Measurements from ENCODE around the gene FYB1. TPM values are rescaled to one million over a fixed set of nuclear protein-coding genes. Genes with fewer than 3 reads are reported as not detected.

Gene FYB1
- total RNA-seq, 1 experiment from 2014 or later = not detected

DNA sequence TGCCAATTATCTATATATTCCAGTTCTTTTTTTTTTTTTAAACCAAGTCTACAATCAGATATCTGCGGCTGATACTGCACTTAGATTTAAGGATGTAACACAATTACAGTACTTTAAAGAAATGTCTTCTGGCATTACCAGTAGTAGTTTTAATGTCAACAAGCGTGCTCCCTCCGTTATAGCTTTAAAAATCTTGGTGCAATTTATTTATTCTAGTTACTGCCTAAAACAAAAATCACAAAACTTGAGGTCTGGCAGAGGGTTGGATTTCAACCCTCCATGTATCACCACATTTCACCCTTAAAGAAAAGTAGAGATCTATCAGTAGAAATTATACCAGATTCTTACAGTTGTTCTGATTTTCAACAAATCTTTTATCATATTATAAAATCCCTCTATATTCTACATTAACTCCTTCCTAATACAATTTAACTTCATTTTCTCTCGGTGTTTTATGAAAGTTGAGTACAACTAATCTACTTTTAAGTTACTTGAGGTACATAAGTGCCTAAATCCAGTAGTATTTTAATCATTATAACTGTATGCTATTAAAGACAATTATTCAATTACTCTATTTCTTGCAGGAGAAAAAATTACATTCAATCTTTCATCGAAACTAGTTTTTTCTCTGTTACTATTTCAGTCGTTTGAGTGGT is 143.1 kb downstream of the FYB1 start:
- Histone ChIP-seq H3K9me3 (ENCODE audit: low read depth, low read length, poor library complexity, severe bottlenecking) (no peaks in the 10 kb centered on the region), H3K27me3 (replicated peaks; ENCODE audit: insufficient read depth, low read depth, low read length, poor library complexity) (no peaks in the 10 kb centered on the region), H3K4me1 (ENCODE audit: insufficient read depth, low read length, poor library complexity, severe bottlenecking) (peaks cover 14% of the 10 kb centered on the region), H3K36me3 (ENCODE audit: insufficient read depth, low read length, poor library complexity, severe bottlenecking) (no peaks in the 10 kb centered on the region), H3K4me3 (ENCODE audit: low read depth, low read length, poor library complexity, severe bottlenecking) (no peak overlapping the region), H3K27ac (ENCODE audit: low read depth, low read length, poor library complexity, severe bottlenecking) (no peak overlapping the region)
- intact Hi-C loops (cut with micrococcal nuclease; ENCODE audit: unreplicated experiment) = no loop called here
- DNase-seq (ENCODE audit: low spot score) = no peak
- ChIA-PET POLR2A (ENCODE audit: low non-redundant PET) (no interaction called here), CTCF (no interaction called here)
- no peak for TF ChIP-seq EZH2 (IDR thresholded peaks at IDR 0.05; ENCODE audit: borderline replicate concordance, low read depth, low read length, poor library complexity, severe bottlenecking)
- TF ChIP-seq, protein P1, sequence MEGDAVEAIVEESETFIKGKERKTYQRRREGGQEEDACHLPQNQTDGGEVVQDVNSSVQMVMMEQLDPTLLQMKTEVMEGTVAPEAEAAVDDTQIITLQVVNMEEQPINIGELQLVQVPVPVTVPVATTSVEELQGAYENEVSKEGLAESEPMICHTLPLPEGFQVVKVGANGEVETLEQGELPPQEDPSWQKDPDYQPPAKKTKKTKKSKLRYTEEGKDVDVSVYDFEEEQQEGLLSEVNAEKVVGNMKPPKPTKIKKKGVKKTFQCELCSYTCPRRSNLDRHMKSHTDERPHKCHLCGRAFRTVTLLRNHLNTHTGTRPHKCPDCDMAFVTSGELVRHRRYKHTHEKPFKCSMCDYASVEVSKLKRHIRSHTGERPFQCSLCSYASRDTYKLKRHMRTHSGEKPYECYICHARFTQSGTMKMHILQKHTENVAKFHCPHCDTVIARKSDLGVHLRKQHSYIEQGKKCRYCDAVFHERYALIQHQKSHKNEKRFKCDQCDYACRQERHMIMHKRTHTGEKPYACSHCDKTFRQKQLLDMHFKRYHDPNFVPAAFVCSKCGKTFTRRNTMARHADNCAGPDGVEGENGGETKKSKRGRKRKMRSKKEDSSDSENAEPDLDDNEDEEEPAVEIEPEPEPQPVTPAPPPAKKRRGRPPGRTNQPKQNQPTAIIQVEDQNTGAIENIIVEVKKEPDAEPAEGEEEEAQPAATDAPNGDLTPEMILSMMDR (conservative IDR thresholded peaks at IDR 0.05; ENCODE audit: low read depth, low read length) = no peak
- no TSS peak for BruUV-seq (replicated peaks)

DNA sequence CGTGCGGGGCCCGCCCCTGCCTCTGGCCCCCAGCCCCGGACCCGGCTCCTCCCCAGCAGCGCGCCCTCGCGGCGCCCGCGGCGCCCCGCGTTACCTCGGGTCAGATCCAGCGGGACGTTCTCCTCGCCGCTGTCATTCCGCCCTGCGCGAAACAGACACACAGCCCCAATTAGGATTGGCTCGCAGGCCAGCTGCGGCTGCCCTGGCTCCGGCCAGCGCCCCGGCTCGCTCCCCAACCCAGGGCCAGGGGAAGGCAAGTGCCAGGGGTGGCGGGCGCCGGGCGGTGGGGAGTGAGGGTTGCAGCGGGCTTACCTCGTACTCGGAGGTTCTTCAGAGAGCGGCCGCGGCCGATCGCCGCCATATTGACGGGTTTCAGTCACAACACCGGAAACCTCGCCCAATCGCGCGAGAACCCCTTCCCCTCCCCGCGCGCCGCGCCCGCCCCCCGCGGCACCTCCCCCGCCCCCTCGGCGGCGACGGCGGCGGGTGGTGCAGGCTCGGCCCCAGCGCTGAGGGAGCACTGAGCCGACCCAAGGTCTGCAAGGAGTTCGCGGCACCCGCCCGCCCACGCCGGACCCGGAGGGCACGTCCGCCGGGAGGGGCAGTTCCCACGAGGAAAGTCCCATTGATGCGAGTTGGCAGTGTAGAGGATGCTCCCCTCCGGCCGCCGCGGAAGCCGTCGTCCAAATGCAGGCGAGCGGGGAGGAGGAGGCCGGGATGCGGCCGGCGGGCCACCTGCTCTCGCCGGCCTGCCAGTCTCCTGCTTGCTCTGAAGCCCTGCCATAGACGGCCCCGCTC is 145.1 kb downstream of the FYB1 start, which contains the start of gene RICTOR:
Gene RICTOR (minus strand): TSS at position 383 of the 798 bp plus-strand sequence. CDS start 22 bp downstream, at position 361.
- DNase-seq (ENCODE audit: low spot score) = peak; percentile 94
- peaks cover 14% of the 10 kb centered on the region for H3K4me1 ChIP-seq (ENCODE audit: insufficient read depth, low read length, poor library complexity, severe bottlenecking)
- BruUV-seq (replicated peaks) = no TSS peak
- ChIA-PET POLR2A (ENCODE audit: low non-redundant PET) (no interaction called here), CTCF (no interaction called here)
- no peaks in the 10 kb centered on the region for H3K27me3 ChIP-seq (replicated peaks; ENCODE audit: insufficient read depth, low read depth, low read length, poor library complexity)
- no peaks in the 10 kb centered on the region for H3K36me3 ChIP-seq (ENCODE audit: insufficient read depth, low read length, poor library complexity, severe bottlenecking)
- H3K9me3 ChIP-seq (ENCODE audit: low read depth, low read length, poor library complexity, severe bottlenecking) = no peaks in the 10 kb centered on the region
- H3K27ac ChIP-seq (ENCODE audit: low read depth, low read length, poor library complexity, severe bottlenecking) = peak within 1 kb of the TSS; percentile 95
- TF ChIP-seq EZH2 (IDR thresholded peaks at IDR 0.05; ENCODE audit: borderline replicate concordance, low read depth, low read length, poor library complexity, severe bottlenecking) = no peak
- TF ChIP-seq, protein P1 (conservative IDR thresholded peaks at IDR 0.05; ENCODE audit: low read depth, low read length) = no peak
- peak within 1 kb of the TSS; percentile 91 for H3K4me3 ChIP-seq (ENCODE audit: low read depth, low read length, poor library complexity, severe bottlenecking)
- intact Hi-C loops (cut with micrococcal nuclease; ENCODE audit: unreplicated experiment) = loop anchor here (5.0 kb wide), 1 partner anchor 82 kb away; no protein-coding TSS in a partner anchor

DNA sequence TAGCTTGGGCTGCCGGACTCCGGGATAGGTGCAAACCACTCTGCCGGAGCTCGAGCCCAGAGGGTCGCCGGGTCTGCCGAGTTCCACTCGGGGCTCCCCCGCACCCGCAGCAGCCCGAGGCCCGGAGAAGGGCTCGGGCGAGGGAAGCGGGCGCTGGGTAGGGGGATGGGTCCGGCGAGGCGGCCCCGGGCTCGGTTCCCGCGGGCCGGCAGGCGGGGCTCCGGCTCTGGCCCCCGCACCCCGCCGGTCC is 145.7 kb downstream of the FYB1 start:
- no TSS peak for BruUV-seq (replicated peaks)

More for the DNA sequence above, 145.7 kb downstream of the FYB1 start:
- ChIA-PET POLR2A (ENCODE audit: low non-redundant PET) (no interaction called here), CTCF (no interaction called here)
- peak overlapping the region; percentile 95 for H3K27ac ChIP-seq (ENCODE audit: low read depth, low read length, poor library complexity, severe bottlenecking)
- H3K4me1 ChIP-seq (ENCODE audit: insufficient read depth, low read length, poor library complexity, severe bottlenecking) = peaks cover 14% of the 10 kb centered on the region
- no peaks in the 10 kb centered on the region for H3K36me3 ChIP-seq (ENCODE audit: insufficient read depth, low read length, poor library complexity, severe bottlenecking)
- TF ChIP-seq, protein P1 (conservative IDR thresholded peaks at IDR 0.05; ENCODE audit: low read depth, low read length) = no peak
- TF ChIP-seq EZH2 (IDR thresholded peaks at IDR 0.05; ENCODE audit: borderline replicate concordance, low read depth, low read length, poor library complexity, severe bottlenecking) = no peak
- DNase-seq (ENCODE audit: low spot score) = no peak
- H3K27me3 ChIP-seq (replicated peaks; ENCODE audit: insufficient read depth, low read depth, low read length, poor library complexity) = no peaks in the 10 kb centered on the region
- intact Hi-C loops (cut with micrococcal nuclease; ENCODE audit: unreplicated experiment) = loop anchor here (5.0 kb wide), 1 partner anchor 81 kb away; no protein-coding TSS in a partner anchor
- H3K4me3 ChIP-seq (ENCODE audit: low read depth, low read length, poor library complexity, severe bottlenecking) = peak overlapping the region; percentile 91
- H3K9me3 ChIP-seq (ENCODE audit: low read depth, low read length, poor library complexity, severe bottlenecking) = no peaks in the 10 kb centered on the region

All from A673 (cell line).